GM18870 (cell line): ENCODE measurements around the gene SLC18B1.

ENCODE experiments used
- ATAC-seq: cut with Tn5 transposase; IDR thresholded peaks from one replicate; pipeline ENCODE4 v1.9.1; 2021; ENCODE audit warnings: moderate library complexity; ENCODE audit not compliant: unreplicated experiment

SLC18B1 gene

GRCh38 chr6:132746048-132746447 lies 52.4 kb downstream of the SLC18B1 start:
- no peak for ATAC-seq

GRCh38 chr6:132742495-132742894 lies 55.9 kb downstream of the SLC18B1 start:
- ATAC-seq = no peak

- no peak for ATAC-seq
Measured at GRCh38 chr6:132741281-132741680, 57.2 kb downstream of the SLC18B1 start.

GRCh38 chr6:132736239-132736638 lies 62.2 kb downstream of the SLC18B1 start:
- ATAC-seq = peak; percentile 48

GRCh38 chr6:132734694-132735236 lies 63.7 kb downstream of the SLC18B1 start:
- ATAC-seq = no peak

GRCh38 chr6:132733814-132734213 lies 64.6 kb downstream of the SLC18B1 start:
- ATAC-seq = no peak

GRCh38 chr6:132733283-132733682 lies 65.2 kb downstream of the SLC18B1 start:
- no peak for ATAC-seq

GRCh38 chr6:132731086-132731485 lies 67.4 kb downstream of the SLC18B1 start:
- ATAC-seq = no peak

GRCh38 chr6:132730560-132730959 lies 67.9 kb downstream of the SLC18B1 start:
- ATAC-seq = no peak

GRCh38 chr6:132728616-132729015 lies 69.8 kb downstream of the SLC18B1 start:
- no peak for ATAC-seq

GRCh38 chr6:132726608-132726975 lies 71.8 kb downstream of the SLC18B1 start:
- no peak for ATAC-seq

- peak; percentile 90 for ATAC-seq
Measured at GRCh38 chr6:132725947-132726607, 72.4 kb downstream of the SLC18B1 start.

GRCh38 chr6:132725471-132725870 lies 73.0 kb downstream of the SLC18B1 start:
- no peak for ATAC-seq

- no peak for ATAC-seq
Measured at GRCh38 chr6:132719736-132720448, 78.5 kb downstream of the SLC18B1 start.
